HCT116 (cell line): ENCODE data around the gene PRND. TPM values are rescaled to one million over a fixed set of nuclear protein-coding genes. Genes with fewer than 3 reads are reported as not detected.
A peak's percentile ranks its signal among the peaks of the same experiment; 100 is the strongest.

Source experiments
- ATAC-seq: fragments of 200-7000 bp; cut with Tn5 transposase; 2 replicates; pipeline ENCODE4 v1.9.1; 2020; ENCODE audit warnings: mild to moderate bottlenecking, moderate library complexity
- BruUV-seq: library from RNA; stranded (reverse); fragments of 400-500 nt; replicated peaks from 2 replicates; lab custom pipeline; 2021; lab: Mats Ljungman, UMichigan
- CTCF ChIA-PET: fragments of 300-600 bp; sonication (Branson Sonifier 250); formaldehyde crosslinking; loops from one replicate; lab custom pipeline; 2021; ENCODE audit warnings: antibody characterized with exemption; lab: Charles Lee
- POLR2A ChIA-PET: fragments of 300-600, 350-600 bp; sonication (Branson Sonifier 250); formaldehyde crosslinking; loops from one replicate; lab custom pipeline; 2021; ENCODE audit warnings: antibody characterized with exemption; lab: Charles Lee
- RAD21 ChIA-PET, 2 experiments: fragments of 300-600 bp; sonication (Branson Sonifier 250); formaldehyde crosslinking; loops; one replicate each; lab custom pipeline; 2023; ENCODE audit warnings: low total read pairs in 2 of 2; ENCODE audit not compliant: uncharacterized antibody in 2 of 2, unreplicated experiment in 2 of 2, low non-redundant PET in 1 of 2; lab: Charles Lee
- DNase-seq: peaks from one replicate; pipeline ENCODE4 v3.0.0-alpha.2; 2010; ENCODE audit warnings: low read depth, low spot score
- H2AFZ ChIP-seq: fragments of 200-600 bp; shearing (Covaris generic), sonication (generic); 2 replicates; pipeline ENCODE4 v1.6.1; 2017; ENCODE audit warnings: low read depth, mixed run types, mixed read lengths, antibody characterized with exemption, low read length; ENCODE audit not compliant: poor library complexity, severe bottlenecking
- H3K27ac ChIP-seq: 2 replicates; pipeline ENCODE4 v1.5.1; 2012; ENCODE audit warnings: low read depth, low read length
- H3K27me3 ChIP-seq: fragments of 200-600 bp; sonication (generic); 2 replicates; pipeline ENCODE4 v1.6.1; 2016; ENCODE audit warnings: mixed run types, low read length, mixed read lengths; ENCODE audit not compliant: insufficient read depth
- H3K36me3 ChIP-seq, 2 experiments: fragments of 200-500 bp in 1 of 2; fragments of 200-600 bp in 1 of 2; sonication (Bioruptor generic) in 1 of 2; sonication (generic) in 1 of 2; 2 replicates each; pipeline versions ENCODE4 v1.5.1 to v1.6.1; 2014 to 2016; ENCODE audit warnings: low read length in 2 of 2, inconsistent platforms in 1 of 2, mixed read lengths in 1 of 2, mixed run types in 1 of 2; ENCODE audit not compliant: insufficient read depth in 2 of 2, control insufficient read depth in 1 of 2
- H3K4me1 ChIP-seq, 2 experiments: fragments of 200-600 bp in 1 of 2; sonication (generic) in 1 of 2; 2 replicates each; pipeline versions ENCODE4 v1.5.1 to v1.6.1; 2012 to 2017; ENCODE audit warnings: low read length in 2 of 2, inconsistent platforms in 1 of 2, mild to moderate bottlenecking in 1 of 2, mixed read lengths in 1 of 2, mixed run types in 1 of 2, moderate library complexity in 1 of 2; ENCODE audit not compliant: insufficient read depth in 2 of 2, control insufficient read depth in 1 of 2
- H3K4me2 ChIP-seq: fragments of 200-600 bp; sonication (generic); 2 replicates; pipeline ENCODE4 v1.6.1; 2017; ENCODE audit warnings: mixed run types, low read length, mixed read lengths
- H3K4me3 ChIP-seq, 2 experiments: fragments of 200-600 bp in 1 of 2; sonication (generic) in 1 of 2; replicated peaks in 1 of 2; 2 replicates each; pipeline ENCODE4 v1.5.1; 2011 to 2016; ENCODE audit warnings: low read length in 2 of 2, control low read depth in 1 of 2, low read depth in 1 of 2, mild to moderate bottlenecking in 1 of 2, mixed read lengths in 1 of 2, mixed run types in 1 of 2
- H3K79me2 ChIP-seq: fragments of 200-600 bp; sonication (generic); 2 replicates; pipeline ENCODE4 v1.6.1; 2017; ENCODE audit warnings: mild to moderate bottlenecking, mixed run types, low read length, moderate library complexity, mixed read lengths; ENCODE audit not compliant: insufficient read depth
- H3K9ac ChIP-seq: fragments of 200-600 bp; sonication (generic); 2 replicates; pipeline ENCODE4 v1.6.1; 2016; ENCODE audit warnings: low read length, mixed read lengths
- H3K9me2 ChIP-seq: fragments of 200-600 bp; sonication (generic), shearing (Covaris generic); 2 replicates; pipeline ENCODE4 v1.6.1; 2017; ENCODE audit warnings: mixed run types, mild to moderate bottlenecking, moderate library complexity; ENCODE audit not compliant: insufficient read depth
- H3K9me3 ChIP-seq, 2 experiments: fragments of 200-500 bp in 1 of 2; fragments of 200-600 bp in 1 of 2; sonication (Bioruptor generic) in 1 of 2; sonication (generic) in 1 of 2; 2 replicates each; pipeline ENCODE4 v1.6.1; 2014 to 2017; ENCODE audit warnings: low read length in 2 of 2, mixed read lengths in 2 of 2, inconsistent platforms in 1 of 2, low read depth in 1 of 2, mild to moderate bottlenecking in 1 of 2, mixed run types in 1 of 2, moderate library complexity in 1 of 2; ENCODE audit not compliant: control insufficient read depth in 1 of 2, insufficient read depth in 1 of 2
- H4K20me1 ChIP-seq: fragments of 200-600 bp; sonication (generic), shearing (Covaris generic); 2 replicates; pipeline ENCODE4 v1.6.1; 2017; ENCODE audit warnings: mixed run types, mild to moderate bottlenecking, moderate library complexity; ENCODE audit not compliant: insufficient read depth
- CEBPB ChIP-seq: IDR thresholded peaks from 2 replicates; pipeline ENCODE4 v1.6.1; 2012; ENCODE audit warnings: low read depth
- CTCF ChIP-seq, 3 experiments: fragments of 200-600 bp in 1 of 3; sonication (generic) in 1 of 3; IDR thresholded peaks in 2 of 3; conservative IDR thresholded peaks in 1 of 3; 2 replicates each; pipeline ENCODE4 v1.5.1; 2012 to 2017; ENCODE audit warnings: low read depth in 2 of 3, low read length in 2 of 3, antibody characterized with exemption in 1 of 3, borderline replicate concordance in 1 of 3, control low read depth in 1 of 3, mild to moderate bottlenecking in 1 of 3, mixed read lengths in 1 of 3, mixed run types in 1 of 3, moderate library complexity in 1 of 3; ENCODE audit not compliant: insufficient read depth in 1 of 3
- EGR1 ChIP-seq: IDR thresholded peaks from 2 replicates; pipeline ENCODE4 v1.6.1; 2012; ENCODE audit warnings: low read depth
- FOSL1 ChIP-seq: IDR thresholded peaks from 2 replicates; pipeline ENCODE4 v1.6.1; 2012; ENCODE audit warnings: low read depth
- POLR2A ChIP-seq: IDR thresholded peaks from 2 replicates; pipeline ENCODE4 v1.7.0; 2011; ENCODE audit warnings: borderline replicate concordance; ENCODE audit not compliant: insufficient read depth, insufficient read length; ENCODE audit errors: extremely low read depth
- RAD21 ChIP-seq: IDR thresholded peaks from 2 replicates; pipeline ENCODE4 v1.6.1; 2012; ENCODE audit warnings: low read depth, mild to moderate bottlenecking
- REST ChIP-seq: IDR thresholded peaks from 2 replicates; pipeline ENCODE4 v1.6.1; 2012; ENCODE audit warnings: low read depth
- TCF7L2 ChIP-seq: IDR thresholded peaks from 2 replicates; pipeline ENCODE4 v1.7.0; 2011; ENCODE audit warnings: borderline replicate concordance, inconsistent platforms; ENCODE audit not compliant: insufficient read depth, insufficient read length; ENCODE audit errors: extremely low read depth
- YY1 ChIP-seq: IDR thresholded peaks from 2 replicates; pipeline ENCODE4 v1.6.1; 2011; ENCODE audit warnings: low read length, low read depth, moderate library complexity, mild to moderate bottlenecking; ENCODE audit not compliant: insufficient replicate concordance; ENCODE audit errors: extremely low read depth
- ZBTB33 ChIP-seq: IDR thresholded peaks from 2 replicates; pipeline ENCODE4 v1.6.1; 2011; ENCODE audit warnings: mild to moderate bottlenecking, low read length, moderate library complexity; ENCODE audit not compliant: insufficient replicate concordance; ENCODE audit errors: extremely low read depth
- ZNF274 ChIP-seq: fragments of 200-500 bp; sonication (Bioruptor generic); IDR thresholded peaks from 2 replicates; pipeline ENCODE4 v1.6.1; 2014; ENCODE audit warnings: mild to moderate bottlenecking, low read depth, low read length, inconsistent platforms
- intact Hi-C: fragments of 100-400 bp; cut with micrococcal nuclease; formaldehyde crosslinking; loops from 2 replicates; pipeline ENCODE4 v1.10.0; 2022
- total RNA-seq: library from RNA; stranded (reverse); gene quantifications from one replicate; pipeline ENCODE4 v1.2.1, GENCODE V29; 2021; ENCODE audit not compliant: unreplicated experiment

PRND gene
- total RNA-seq, 1 experiment from 2014 or later = not detected

GRCh38 chr20:4719190-4719589, 2.5 kb upstream of the PRND start (continued):
- TF ChIP-seq REST = no peak
- no peak for TF ChIP-seq POLR2A
- no peak for TF ChIP-seq RAD21
- no peak for TF ChIP-seq CEBPB
- no peak for TF ChIP-seq YY1

GRCh38 chr20:4720041-4720976, 1.4 kb upstream of the PRND start:
- H3K9ac ChIP-seq = no peak overlapping the region
- intact Hi-C loops = loop anchor here (1.0 to 2.0 kb wide), 3 partner anchors 106 to 612 kb away; no protein-coding TSS in a partner anchor
- ChIA-PET CTCF (interaction anchor here (1.2 to 5.1 kb wide), 4 partner anchors 105 to 235 kb away, joined by 3 to 50 read pairs (median 6); no protein-coding TSS in a partner anchor), RAD21 (interaction anchor here (0.6 to 1.2 kb wide), 5 partner anchors 107 to 468 kb away, joined by 3 to 5 read pairs (median 4); no protein-coding TSS in a partner anchor), POLR2A (no interaction called here)
- peaks cover 0 to 7% of the 10 kb centered on the region in 2 experiments; a peak in 1 of 4 replicates for H3K4me1 ChIP-seq
- no peaks in the 10 kb centered on the region for H3K9me3 ChIP-seq
- no peak overlapping the region for H3K27ac ChIP-seq
- no peaks in the 10 kb centered on the region for H3K27me3 ChIP-seq
- H3K79me2 ChIP-seq = no peaks in the 10 kb centered on the region
- H3K9me2 ChIP-seq = no peaks in the 10 kb centered on the region
- H3K4me3 ChIP-seq = no peak overlapping the region
- no peaks in the 10 kb centered on the region for H4K20me1 ChIP-seq
- peak overlapping the region; percentile 46 for H3K4me2 ChIP-seq
- DNase-seq (peak; percentile 57), ATAC-seq (peak; percentile 90)
- H2AFZ ChIP-seq = peak overlapping the region; percentile 81
- no peaks in the 10 kb centered on the region for H3K36me3 ChIP-seq
- BruUV-seq = no TSS peak
- TF ChIP-seq RAD21 (peak; percentile 97), FOSL1 (no peak), EGR1 (no peak), CTCF (IDR thresholded peaks at IDR 0.05 in 2 of 3, conservative IDR thresholded peaks at IDR 0.05 in 1 of 3; ENCODE audit: borderline replicate concordance in 1 of 3, insufficient read depth in 1 of 3, low read depth in 2 of 3, low read length in 2 of 3) (peak; percentile 60 to 93 (median 74)), ZNF274 (no peak), ZBTB33 (no peak), TCF7L2 (no peak)
